Ovary (tissue), 3 donors: Measurements from ENCODE around the gene TBC1D2.

Experiments used
- POLR2A ChIP-seq: fragments of 450-650 bp; IDR thresholded peaks from one replicate; pipeline ENCODE4 v1.6.1; 2017; ENCODE audit warnings: antibody characterized with exemption, mild to moderate bottlenecking, moderate library complexity
- TF ChIP-seq, protein P1 (sequence below), 3 donors: fragments of 450-650 bp in 2 of 3; fragments of 200-600 bp in 1 of 3; IDR thresholded peaks; one replicate each; pipeline versions ENCODE4 v1.5.1 to v1.8.0; 2016 to 2022; ENCODE audit warnings: antibody characterized with exemption in 3 of 3, mild to moderate bottlenecking in 1 of 3
- donor health status: DM: no; HTN: no; CAD: no.

DNA sequence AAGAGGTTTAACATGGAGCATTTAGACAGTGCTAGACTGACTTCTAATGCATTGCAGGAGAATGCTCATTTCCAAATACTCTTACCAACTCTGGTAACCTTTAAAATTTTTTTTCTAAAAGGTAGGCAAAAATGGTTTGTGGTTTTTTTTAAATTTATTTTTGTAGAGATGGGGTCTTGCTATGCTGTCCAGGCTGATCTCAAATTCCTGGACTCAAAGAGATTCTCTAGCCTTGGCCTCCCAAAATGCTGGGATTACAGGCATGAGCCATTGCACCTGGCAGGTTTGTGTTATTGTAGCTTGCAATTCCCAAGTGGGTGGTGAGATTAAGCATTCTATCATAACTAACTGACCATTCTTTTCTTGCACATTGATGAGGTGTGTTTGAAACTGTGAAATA, 43.0 kb upstream of the TBC1D2 start:
- no peak for TF ChIP-seq POLR2A
- TF ChIP-seq, protein P1, sequence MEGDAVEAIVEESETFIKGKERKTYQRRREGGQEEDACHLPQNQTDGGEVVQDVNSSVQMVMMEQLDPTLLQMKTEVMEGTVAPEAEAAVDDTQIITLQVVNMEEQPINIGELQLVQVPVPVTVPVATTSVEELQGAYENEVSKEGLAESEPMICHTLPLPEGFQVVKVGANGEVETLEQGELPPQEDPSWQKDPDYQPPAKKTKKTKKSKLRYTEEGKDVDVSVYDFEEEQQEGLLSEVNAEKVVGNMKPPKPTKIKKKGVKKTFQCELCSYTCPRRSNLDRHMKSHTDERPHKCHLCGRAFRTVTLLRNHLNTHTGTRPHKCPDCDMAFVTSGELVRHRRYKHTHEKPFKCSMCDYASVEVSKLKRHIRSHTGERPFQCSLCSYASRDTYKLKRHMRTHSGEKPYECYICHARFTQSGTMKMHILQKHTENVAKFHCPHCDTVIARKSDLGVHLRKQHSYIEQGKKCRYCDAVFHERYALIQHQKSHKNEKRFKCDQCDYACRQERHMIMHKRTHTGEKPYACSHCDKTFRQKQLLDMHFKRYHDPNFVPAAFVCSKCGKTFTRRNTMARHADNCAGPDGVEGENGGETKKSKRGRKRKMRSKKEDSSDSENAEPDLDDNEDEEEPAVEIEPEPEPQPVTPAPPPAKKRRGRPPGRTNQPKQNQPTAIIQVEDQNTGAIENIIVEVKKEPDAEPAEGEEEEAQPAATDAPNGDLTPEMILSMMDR (IDR thresholded peaks at IDR 0.05): no peak
